Stimulated activated naive CD4-positive, alpha-beta T cell (primary cell): ENCODE results near the gene SH3TC2.

ENCODE experiments used
- DNase-seq, 6 experiments: peaks; one replicate each; lab custom pipeline; 2025; lab: John Stamatoyannopoulos, UW

Gene SH3TC2

GRCh38 chr5:148969291-148969690 is 93.6 kb downstream of the SH3TC2 start:
- no peak for DNase-seq

GRCh38 chr5:148968311-148968710 is 94.6 kb downstream of the SH3TC2 start:
- no peak for DNase-seq

- no peak for DNase-seq
These were observed 95.1 kb downstream of the SH3TC2 start for GRCh38 chr5:148967783-148968182.

GRCh38 chr5:148966938-148967337 is 95.9 kb downstream of the SH3TC2 start:
- DNase-seq = no peak

GRCh38 chr5:148966348-148966747 is 96.5 kb downstream of the SH3TC2 start:
- no peak for DNase-seq

GRCh38 chr5:148965511-148966265 is 97.2 kb downstream of the SH3TC2 start:
- no peak for DNase-seq

- no peak for DNase-seq
These were observed 99.2 kb downstream of the SH3TC2 start for GRCh38 chr5:148963664-148964063.

GRCh38 chr5:148962761-148963324 is 100.0 kb downstream of the SH3TC2 start:
- DNase-seq = no peak

GRCh38 chr5:148962200-148962550 is 100.7 kb downstream of the SH3TC2 start:
- no peak for DNase-seq

- no peak for DNase-seq
These were observed 101.3 kb downstream of the SH3TC2 start for GRCh38 chr5:148961261-148962199.

- no peak for DNase-seq
These were observed 102.6 kb downstream of the SH3TC2 start for GRCh38 chr5:148960070-148960769.

- peak in 3 of 6 experiments; percentile 8 to 19 (median 16) for DNase-seq
These were observed 105.2 kb downstream of the SH3TC2 start for GRCh38 chr5:148957591-148958202.

- DNase-seq = no peak
These were observed 106.1 kb downstream of the SH3TC2 start for GRCh38 chr5:148956477-148957385.
